Activated naive CD8-positive, alpha-beta T cell treated with anti-CD3 and anti-CD28 coated beads, Interleukin-2, amount 10 ng/mL, durations not matched to agents 7 days and 5 days (primary cell): Measurements from ENCODE around the gene PLEKHA7. TPM values are rescaled to one million over a fixed set of nuclear protein-coding genes. Genes with fewer than 3 reads are reported as not detected.

Experiments used
- total RNA-seq, 2 experiments: library from RNA; stranded (reverse); gene quantifications; one replicate each; pipeline ENCODE4 v1.2.3, GENCODE V29; 2021

Gene PLEKHA7
- total RNA-seq, 2 experiments from 2014 or later: 1.2 to 2.0 TPM

Other genes starting within 250 kb of the PLEKHA7 start
- 1,000 to 10,000 TPM; 1,055 to 1,108 TPM for gene RPS13, start 63.3 kb upstream of the PLEKHA7 start, total RNA-seq
- 10 to 100 TPM; 27.6 to 31.4 TPM for gene PIK3C2A, start 193.6 kb upstream of the PLEKHA7 start, total RNA-seq